RCC 7860 (cell line): Measurements from ENCODE around the gene MTURN.

Source experiments
- DNase-seq: peaks from one replicate; pipeline ENCODE4 v3.0.0-alpha.2; 2015; ENCODE audit warnings: low spot score
- FAIRE-seq: peaks from 2 replicates; lab custom pipeline; 2012; peaks lifted over from hg19 to GRCh38; lab: Jason Lieb, UNC

Gene MTURN

GRCh38 chr7:30135301-30136116 is 723 bp downstream of the MTURN start:
- no peak for FAIRE-seq
- no peak for DNase-seq

- no peak for FAIRE-seq
- no peak for DNase-seq
Observed at GRCh38 chr7:30136117-30136731, 1.4 kb downstream of the MTURN start.

- FAIRE-seq = no peak
- no peak for DNase-seq
Observed at GRCh38 chr7:30136743-30137485, 2.1 kb downstream of the MTURN start.

- FAIRE-seq (no peak), DNase-seq (no peak)
Observed at GRCh38 chr7:30139836-30140384, 5.1 kb downstream of the MTURN start.

GRCh38 chr7:30140456-30140855 is 5.7 kb downstream of the MTURN start:
- FAIRE-seq (no peak), DNase-seq (no peak)

- DNase-seq (no peak), FAIRE-seq (no peak)
Observed at GRCh38 chr7:30142710-30143109, 7.9 kb downstream of the MTURN start.

- FAIRE-seq (no peak), DNase-seq (no peak)
Observed at GRCh38 chr7:30143748-30144251, 9.0 kb downstream of the MTURN start.

- DNase-seq (no peak), FAIRE-seq (no peak)
Observed at GRCh38 chr7:30144657-30145306, 10.0 kb downstream of the MTURN start.

- DNase-seq (no peak), FAIRE-seq (no peak)
Observed at GRCh38 chr7:30145426-30145970, 10.7 kb downstream of the MTURN start.

GRCh38 chr7:30146127-30146612 is 11.4 kb downstream of the MTURN start:
- no peak for FAIRE-seq
- DNase-seq = no peak

GRCh38 chr7:30147223-30147622 is 12.4 kb downstream of the MTURN start:
- no peak for DNase-seq

GRCh38 chr7:30147785-30148184 is 13.0 kb downstream of the MTURN start:
- DNase-seq (no peak), FAIRE-seq (no peak)

More at GRCh38 chr7:30147223-30147622, 12.4 kb downstream of the MTURN start:
- no peak for FAIRE-seq

GRCh38 chr7:30148426-30148825 is 13.6 kb downstream of the MTURN start:
- DNase-seq = no peak
- no peak for FAIRE-seq

- DNase-seq (no peak), FAIRE-seq (no peak)
Observed at GRCh38 chr7:30148951-30149459, 14.2 kb downstream of the MTURN start.

- FAIRE-seq = no peak
- DNase-seq = no peak
Observed at GRCh38 chr7:30149640-30150272, 15.0 kb downstream of the MTURN start.

GRCh38 chr7:30150711-30151110 is 15.9 kb downstream of the MTURN start:
- FAIRE-seq = no peak
- no peak for DNase-seq

- FAIRE-seq (no peak), DNase-seq (no peak)
Observed at GRCh38 chr7:30154111-30154587, 19.4 kb downstream of the MTURN start.

GRCh38 chr7:30155481-30155880 is 20.7 kb downstream of the MTURN start:
- no peak for DNase-seq
- FAIRE-seq = no peak

GRCh38 chr7:30157204-30157603 is 22.4 kb downstream of the MTURN start:
- FAIRE-seq (no peak), DNase-seq (no peak)
